GM19438 (cell line): ENCODE data around the gene FAM200A.
"Not testable (repeated sequence)": the region's sequence is repeated elsewhere in the genome, so short reads cannot be mapped to it uniquely, and the experiment has no call there.

Source experiments
- ATAC-seq: cut with Tn5 transposase; IDR thresholded peaks from one replicate; pipeline ENCODE4 v1.9.1; 2021; ENCODE audit warnings: low read depth; ENCODE audit not compliant: unreplicated experiment

The FAM200A gene

DNA sequence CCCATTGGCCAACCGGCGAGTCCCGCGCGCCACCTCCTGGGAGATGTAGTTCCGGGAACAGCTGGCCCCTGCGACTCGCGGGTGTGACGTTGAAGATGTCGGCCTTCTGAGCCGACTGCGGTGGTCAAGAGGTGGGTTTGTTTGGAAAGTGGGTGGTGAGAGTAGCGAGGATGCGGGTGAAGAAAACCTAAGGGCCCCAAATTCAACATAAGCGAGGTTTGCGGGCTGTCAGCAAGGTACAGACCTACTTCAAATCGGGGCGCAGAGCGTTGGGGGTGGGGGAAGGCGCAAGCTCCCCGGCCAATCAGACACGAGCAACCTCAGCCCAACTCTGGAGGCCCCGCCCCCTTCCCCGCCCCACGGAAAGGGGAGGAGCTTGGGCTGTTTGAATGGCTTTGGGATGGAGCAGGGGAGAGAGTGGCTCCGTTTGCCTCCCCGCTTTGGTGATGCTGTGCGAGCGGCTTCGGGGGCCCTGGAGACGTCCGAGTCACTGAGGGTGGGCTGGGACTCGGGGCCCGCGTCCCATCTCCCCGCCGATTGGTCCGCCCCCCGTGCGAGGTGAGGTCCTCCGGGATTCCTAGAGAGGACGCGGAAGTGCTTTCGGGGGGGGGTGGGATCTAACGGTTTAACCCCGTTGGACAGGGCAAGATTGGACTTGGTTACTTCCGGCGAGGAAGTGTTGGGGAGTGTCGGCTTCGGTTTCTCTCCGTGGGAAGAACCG, 47.2 kb downstream of the FAM200A start, which contains the start of gene ZKSCAN5:
Gene ZKSCAN5 (plus strand): TSS at position 60 of the 721 bp plus-strand sequence. CDS start 1,383 bp downstream, outside the sequence.
- peak; percentile 80 for ATAC-seq

DNA sequence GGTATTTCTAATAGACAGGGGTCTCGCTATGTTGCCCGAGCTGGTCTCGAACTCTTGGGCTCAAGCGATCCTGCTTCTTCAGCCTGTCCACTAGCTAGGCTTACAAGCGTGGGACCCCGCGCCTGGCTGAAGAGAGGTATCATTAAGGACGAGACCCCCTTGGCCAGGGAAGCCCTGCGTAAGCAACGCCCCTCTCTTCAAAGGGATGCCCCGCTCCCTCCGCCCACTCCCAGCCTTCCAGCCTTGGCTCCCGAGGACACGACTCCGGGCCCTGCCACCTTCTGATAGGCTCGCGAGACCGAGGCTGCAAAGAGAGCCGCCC, 47.7 kb downstream of the FAM200A start:
- ATAC-seq = no peak

DNA sequence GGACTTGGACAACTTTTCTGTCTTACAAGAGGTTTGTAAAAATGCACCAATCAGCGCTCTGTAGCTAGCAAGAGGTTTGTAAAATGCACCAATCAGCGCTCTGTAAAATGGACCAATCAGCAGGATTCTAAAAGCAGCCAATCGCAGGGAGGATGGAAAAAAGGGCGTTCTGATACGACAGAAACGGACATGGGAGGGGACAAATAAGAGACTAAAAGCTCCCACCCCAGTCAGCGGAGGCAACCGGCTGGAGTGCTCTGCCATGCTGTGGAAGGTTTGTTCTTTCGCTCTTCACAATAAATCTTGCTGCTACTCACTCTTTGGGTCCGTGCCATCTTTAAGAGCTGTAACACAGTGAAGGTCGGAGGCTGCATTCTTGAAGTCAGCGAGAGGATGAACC, 50.7 kb downstream of the FAM200A start:
- not testable (repeated sequence) for ATAC-seq

DNA sequence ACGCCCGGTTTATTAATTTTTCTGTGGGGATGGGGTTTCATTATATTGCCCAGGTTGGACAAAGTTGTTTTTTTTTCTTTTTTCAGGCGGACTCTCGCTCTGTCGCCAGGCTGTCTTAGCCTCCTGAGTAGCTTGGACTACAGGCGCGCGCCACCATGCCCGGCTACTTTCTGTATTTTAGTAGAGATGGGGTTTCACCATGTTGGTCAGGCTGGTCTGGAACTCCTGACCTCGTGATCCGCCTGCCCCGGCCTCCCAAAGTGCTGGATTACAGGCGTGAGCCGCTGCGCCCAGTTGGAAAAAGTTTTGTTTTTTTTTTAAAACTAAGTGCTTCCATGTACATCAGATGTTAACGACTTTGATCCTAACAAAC, 51.3 kb downstream of the FAM200A start:
- ATAC-seq = no peak

DNA sequence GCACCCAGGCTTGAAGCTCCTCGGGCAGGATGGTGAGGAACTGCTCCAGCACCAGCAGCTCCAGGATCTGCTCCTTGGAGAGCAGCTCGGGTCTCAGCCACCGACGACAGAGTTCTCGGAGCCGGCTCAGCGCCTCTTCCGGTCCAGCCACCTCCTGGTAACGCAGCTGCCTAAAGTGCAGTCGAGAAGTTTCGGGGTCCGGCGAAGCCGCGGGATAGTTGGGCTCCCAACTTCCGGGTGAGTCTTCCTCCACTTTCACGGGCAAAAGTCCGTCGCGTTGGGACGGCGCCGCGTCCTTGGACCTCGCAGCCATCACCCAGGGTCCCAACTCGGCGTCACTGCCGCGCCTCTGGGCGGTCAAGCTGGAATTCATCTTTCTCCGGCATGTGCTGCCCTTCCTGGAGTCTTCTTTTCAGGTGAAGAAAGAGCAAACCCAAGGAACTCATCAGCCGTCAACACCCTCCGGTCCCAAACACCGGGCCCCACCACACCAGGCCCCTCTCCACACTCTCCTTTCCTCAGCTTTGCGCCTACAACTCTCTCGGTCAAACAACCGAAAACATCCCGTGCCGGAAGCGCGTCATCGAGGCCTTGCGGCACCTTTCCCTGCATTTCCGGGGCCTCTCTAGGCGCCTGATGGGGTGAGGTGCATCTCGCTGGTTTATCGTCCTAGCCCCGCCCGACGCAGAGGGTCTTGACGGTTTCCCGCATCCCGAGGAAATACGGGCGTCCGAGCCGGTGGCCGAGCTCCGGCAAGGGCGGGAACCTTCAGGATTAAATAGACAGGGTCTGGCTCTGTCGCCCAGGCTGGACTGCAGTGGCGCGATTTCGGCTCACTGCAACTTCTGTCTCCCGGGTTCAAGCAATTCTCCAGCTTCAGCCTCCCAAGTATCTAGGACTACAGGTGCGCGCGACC, 51.9 kb downstream of the FAM200A start, which contains the start of gene ZNF394:
Gene ZNF394 (minus strand): TSS at position 561 of the 916 bp plus-strand sequence. CDS start 188 bp downstream, at position 373.
- peak; percentile 39 for ATAC-seq

DNA sequence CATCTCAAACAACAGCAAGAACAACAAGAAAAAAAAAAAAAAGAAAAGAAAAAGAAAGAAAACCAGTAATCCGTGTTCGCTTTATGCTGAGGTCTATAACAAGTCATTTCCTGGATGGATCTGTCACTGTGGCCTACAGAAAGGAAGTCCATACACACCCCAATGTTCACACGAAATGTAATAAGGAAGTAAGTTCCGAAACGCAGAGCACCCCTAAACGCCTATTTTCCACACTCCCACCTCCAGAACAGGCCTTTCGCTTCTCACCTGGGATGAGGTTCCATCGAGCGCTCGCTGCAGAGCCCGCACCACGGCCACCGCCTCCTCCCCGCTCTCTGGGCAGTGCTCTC, 52.6 kb downstream of the FAM200A start:
- ATAC-seq = peak; percentile 16

DNA sequence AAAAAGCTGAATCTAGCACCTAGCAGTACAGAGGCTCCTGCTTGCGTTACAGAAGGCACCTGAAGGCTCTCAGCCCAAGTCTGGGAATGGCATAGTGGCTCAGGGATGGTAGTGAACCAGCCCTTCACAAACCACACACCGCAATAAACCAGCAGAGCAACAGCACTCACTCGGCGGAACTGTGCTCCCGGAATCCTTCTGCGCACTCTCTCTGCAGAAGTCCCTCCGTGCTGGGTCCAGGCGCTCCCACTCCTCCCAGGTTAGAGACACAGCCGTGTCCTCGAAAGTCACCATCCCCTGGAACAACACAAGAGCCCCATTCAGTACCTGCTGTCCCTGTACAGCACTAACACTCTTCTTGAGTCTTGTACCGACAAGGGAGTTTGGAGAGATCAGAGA, 53.4 kb downstream of the FAM200A start:
- no peak for ATAC-seq

DNA sequence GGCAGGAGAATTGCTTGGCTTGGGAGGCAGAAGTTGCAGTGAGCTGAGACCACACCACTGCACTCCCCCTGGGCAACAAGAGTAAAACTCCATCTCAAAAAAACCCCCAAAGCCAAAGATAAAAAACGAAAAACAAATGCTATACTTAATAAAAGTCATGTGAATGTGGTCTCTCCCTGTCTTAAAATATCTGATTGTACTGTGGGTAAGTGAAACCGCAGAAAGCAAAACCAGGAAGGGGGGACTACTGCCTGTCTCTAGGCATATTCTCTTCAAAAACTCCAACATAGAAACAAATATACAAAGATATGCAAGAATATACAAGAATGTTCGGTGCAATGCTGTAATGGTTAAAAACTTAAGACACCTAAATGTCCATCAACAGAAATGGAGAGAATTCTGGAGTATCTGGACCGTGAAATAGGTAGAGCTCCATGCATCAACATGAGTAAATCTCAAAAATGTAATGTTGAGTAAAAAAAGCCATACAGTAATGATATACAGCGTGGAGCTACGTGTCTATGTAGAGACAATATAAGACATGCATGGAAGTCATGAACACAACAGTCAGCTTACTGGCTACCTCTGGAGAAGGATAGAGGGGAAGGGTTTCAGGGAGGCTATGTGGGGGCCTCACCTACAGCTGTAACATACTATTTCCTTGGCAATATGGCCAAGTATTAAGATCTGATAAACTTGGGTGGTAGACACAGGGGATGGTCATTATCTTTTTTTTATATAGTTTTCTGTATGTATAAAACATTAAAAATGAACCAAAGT, 54.0 kb downstream of the FAM200A start:
- ATAC-seq = no peak
